Spleen (tissue), 11 donors: Measurements from ENCODE around the gene GAMT. TPM values are rescaled to one million over a fixed set of nuclear protein-coding genes. Genes with fewer than 3 reads are reported as not detected.
A peak's percentile ranks its signal among the peaks of the same experiment; 100 is the strongest.

Experiments used
- DNase-seq: peaks from one replicate; pipeline ENCODE4 v3.0.0-alpha.2; 2020
- H3K27ac ChIP-seq, 8 donors: fragments of 200-600 bp; sonication (generic) in 7 of 8; 1 replicate in 4 of 8; 2 replicates in 4 of 8; pipeline versions ENCODE4 v1.5.0 to v1.8.0; 2016 to 2021; ENCODE audit warnings: inconsistent platforms in 4 of 8, mild to moderate bottlenecking in 4 of 8, moderate library complexity in 1 of 8
- H3K27me3 ChIP-seq, 7 donors: fragments of 200-600 bp; sonication (generic) in 6 of 7; replicated peaks in 1 of 7; 1 replicate in 4 of 7; 2 replicates in 3 of 7; pipeline versions ENCODE4 v1.5.0 to v1.8.0; 2016 to 2021; ENCODE audit warnings: inconsistent platforms in 3 of 7, mild to moderate bottlenecking in 1 of 7
- H3K36me3 ChIP-seq, 6 donors: fragments of 200-600 bp; sonication (generic) in 5 of 6; 1 replicate in 4 of 6; 2 replicates in 2 of 6; pipeline versions ENCODE4 v1.5.0 to v1.8.0; 2016 to 2021; ENCODE audit warnings: inconsistent platforms in 2 of 6
- H3K4me1 ChIP-seq, 6 donors: fragments of 200-600 bp; sonication (generic) in 5 of 6; 1 replicate in 3 of 6; 2 replicates in 3 of 6; pipeline versions ENCODE4 v1.5.0 to v1.8.0; 2016 to 2021; ENCODE audit warnings: inconsistent platforms in 3 of 6
- H3K4me3 ChIP-seq, 8 donors: fragments of 200-600 bp; sonication (generic) in 7 of 8; 1 replicate in 4 of 8; 2 replicates in 4 of 8; pipeline versions ENCODE4 v1.5.0 to v1.8.0; 2016 to 2021; ENCODE audit warnings: inconsistent platforms in 4 of 8, mild to moderate bottlenecking in 4 of 8, moderate library complexity in 2 of 8
- H3K9me3 ChIP-seq, 8 donors: fragments of 200-600 bp; sonication (generic) in 7 of 8; 1 replicate in 4 of 8; 2 replicates in 4 of 8; pipeline versions ENCODE4 v1.5.0 to v1.8.0; 2016 to 2021; ENCODE audit warnings: inconsistent platforms in 4 of 8
- POLR2A ChIP-seq, 3 donors: fragments of 450-650 bp; IDR thresholded peaks; one replicate each; pipeline ENCODE4 v1.5.1; 2017; ENCODE audit warnings: antibody characterized with exemption in 3 of 3, mild to moderate bottlenecking in 1 of 3
- POLR2AphosphoS5 ChIP-seq, 3 donors: sonication (generic); formaldehyde crosslinking; IDR thresholded peaks; one replicate each; pipeline ENCODE4 v1.5.1; 2017; ENCODE audit warnings: antibody characterized with exemption in 3 of 3
- WGBS, 5 donors: extraction: QIAGEN DNeasy Blood & Tissue Kit in 3 of 5; methylation state at CpG; one replicate each; pipeline versions ENCODE4 v1.1.5 to v1.1.7; 2013 to 2018; 5-methylcytosine and 5-hydroxymethylcytosine counted together
- intact Hi-C: fragments of 100-400 bp; cut with DNase I; formaldehyde crosslinking; loops from one replicate; pipeline ENCODE4 v1.15.0; 2023; ENCODE audit warnings: low total_unique reads
- polyA plus RNA-seq, 3 donors: library from polyadenylated mRNA; stranded (reverse); fragments of 200-250 nt; gene quantifications; one replicate each; pipeline ENCODE4 v1.2.1, GENCODE V29; 2013
- total RNA-seq, 7 donors: library from RNA; depleted of rRNA in 3 of 7; stranded (reverse); fragments of >200 nt in 3 of 7; fragmentation: NEBNext Ultra II Directional in 4 of 7; extraction: Animal tissue kit (Norgen Biotek cat#: 25700) in 4 of 7; gene quantifications; one replicate each; pipeline versions ENCODE4 v1.1.0 to v1.2.1, GENCODE V29; 2016 to 2021
- TF ChIP-seq, protein P1 (sequence below), 11 experiments: fragments of 200-600 bp in 7 of 11; fragments of 450-650 bp in 4 of 11; sonication (generic) in 4 of 11; IDR thresholded peaks in 8 of 11; conservative IDR thresholded peaks in 3 of 11; 1 replicate in 7 of 11; 2 replicates in 4 of 11; pipeline versions ENCODE4 v1.4.0 to v1.8.0; 2016 to 2021; ENCODE audit warnings: antibody characterized with exemption in 11 of 11, inconsistent platforms in 4 of 11, mild to moderate bottlenecking in 1 of 11
- donor health status: healthy with polysubstance abuse.
- donor health status: DM: no; HTN: no; CAD: no; lungs with moderate emphysema.
- donor health status: DM: no; HTN: no; CAD: no.
- donor health status: Bipolar disorder and iron deficiency.
- donor health status: healthy.
- donor health status: DM: no; HTN: no; CAD: no.
- donor health status: DM: yes; HTN: yes; CAD: no.

GAMT gene
- total and polyA plus RNA-seq, 10 donors = 7.1 to 20.4 (median 12.4) TPM

DNA sequence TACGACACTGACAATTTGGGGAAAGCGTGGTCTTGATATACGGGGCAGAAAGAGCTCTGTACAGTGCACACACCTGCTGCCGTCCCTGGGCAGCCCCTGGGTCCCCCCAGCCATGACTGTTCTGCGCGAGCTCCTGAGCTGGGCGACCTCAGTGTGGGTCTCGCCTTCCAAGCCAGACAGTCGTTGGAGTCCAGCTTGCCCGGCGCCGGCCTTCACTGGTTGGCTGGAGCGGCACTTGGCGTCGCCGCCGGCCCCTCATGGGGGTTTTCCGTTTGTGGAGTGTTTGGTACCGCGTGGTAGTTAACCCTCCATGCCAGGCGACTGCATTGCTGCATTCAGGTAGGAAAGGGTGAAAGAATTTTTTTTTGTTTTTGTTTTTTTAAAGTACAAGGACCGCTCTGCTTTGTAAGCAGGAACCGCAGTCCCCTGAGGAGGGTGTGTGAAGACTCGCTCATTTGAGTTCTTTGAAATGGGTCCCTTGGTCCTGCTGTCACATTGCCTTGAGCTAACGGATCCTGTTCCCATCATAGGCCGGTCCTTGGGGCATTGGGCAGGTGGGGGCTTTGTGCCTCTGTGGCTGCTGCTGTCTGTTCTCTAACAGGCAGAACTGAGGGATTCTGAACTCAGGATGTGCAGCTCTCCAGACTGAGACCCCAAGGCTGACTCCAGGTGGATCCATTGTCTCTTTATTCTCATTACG, 26.0 kb upstream of the GAMT start:
- WGBS, 5 donors = 92 to 96% (median 93%) methylated on average over 22 to 27 of the region's 27 CpGs
- intact Hi-C loops = no loop called here
- Histone ChIP-seq H3K36me3 (peaks cover 3 to 100% (median 90%) of the 10 kb centered on the region in 6 donors), H3K9me3 (no peaks in the 10 kb centered on the region), H3K27ac (no peak overlapping the region), H3K4me3 (no peak overlapping the region), H3K27me3 (no peaks in the 10 kb centered on the region), H3K4me1 (peaks cover 0 to 23% (median 8%) of the 10 kb centered on the region in 6 donors)
- TF ChIP-seq, protein P1, sequence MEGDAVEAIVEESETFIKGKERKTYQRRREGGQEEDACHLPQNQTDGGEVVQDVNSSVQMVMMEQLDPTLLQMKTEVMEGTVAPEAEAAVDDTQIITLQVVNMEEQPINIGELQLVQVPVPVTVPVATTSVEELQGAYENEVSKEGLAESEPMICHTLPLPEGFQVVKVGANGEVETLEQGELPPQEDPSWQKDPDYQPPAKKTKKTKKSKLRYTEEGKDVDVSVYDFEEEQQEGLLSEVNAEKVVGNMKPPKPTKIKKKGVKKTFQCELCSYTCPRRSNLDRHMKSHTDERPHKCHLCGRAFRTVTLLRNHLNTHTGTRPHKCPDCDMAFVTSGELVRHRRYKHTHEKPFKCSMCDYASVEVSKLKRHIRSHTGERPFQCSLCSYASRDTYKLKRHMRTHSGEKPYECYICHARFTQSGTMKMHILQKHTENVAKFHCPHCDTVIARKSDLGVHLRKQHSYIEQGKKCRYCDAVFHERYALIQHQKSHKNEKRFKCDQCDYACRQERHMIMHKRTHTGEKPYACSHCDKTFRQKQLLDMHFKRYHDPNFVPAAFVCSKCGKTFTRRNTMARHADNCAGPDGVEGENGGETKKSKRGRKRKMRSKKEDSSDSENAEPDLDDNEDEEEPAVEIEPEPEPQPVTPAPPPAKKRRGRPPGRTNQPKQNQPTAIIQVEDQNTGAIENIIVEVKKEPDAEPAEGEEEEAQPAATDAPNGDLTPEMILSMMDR (IDR thresholded peaks at IDR 0.05 in 8 of 11, conservative IDR thresholded peaks at IDR 0.05 in 3 of 11) = no peak
- no peak for TF ChIP-seq POLR2A (IDR thresholded peaks at IDR 0.05)
- peak in 1 of 3 donors; percentile 64 for TF ChIP-seq POLR2AphosphoS5 (IDR thresholded peaks at IDR 0.05)
- DNase-seq = no peak

DNA sequence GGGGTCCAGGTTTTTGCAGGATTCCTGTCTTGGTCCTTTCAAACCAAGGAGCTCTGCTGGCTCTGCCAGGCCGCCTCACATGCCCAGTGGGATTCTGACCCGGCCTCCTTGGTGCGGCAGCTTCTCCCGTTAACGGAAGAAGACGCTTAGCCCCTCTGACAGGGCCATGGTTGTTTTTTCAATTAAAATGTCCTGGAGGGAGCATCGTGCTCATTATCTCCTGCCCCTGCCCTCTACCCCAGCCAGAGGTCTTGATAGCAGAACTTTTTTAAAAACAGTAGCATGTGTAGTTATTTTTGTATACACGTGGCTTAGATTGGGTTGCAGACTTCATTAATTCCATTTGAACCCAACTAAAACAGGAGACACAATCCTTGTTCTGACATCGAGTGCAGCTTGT, 25.4 kb upstream of the GAMT start:
- Histone ChIP-seq H3K27ac (no peak overlapping the region), H3K4me1 (peaks cover 0 to 29% (median 8%) of the 10 kb centered on the region in 6 donors), H3K36me3 (peaks cover 3 to 100% (median 90%) of the 10 kb centered on the region in 6 donors), H3K27me3 (no peaks in the 10 kb centered on the region), H3K4me3 (no peak overlapping the region), H3K9me3 (no peaks in the 10 kb centered on the region)
- whole genome bisulfite sequencing, 5 donors = 86 to 93% (median 92%) methylated on average over 9 of the region's 9 CpGs
- no peak for TF ChIP-seq POLR2AphosphoS5 (IDR thresholded peaks at IDR 0.05)
- TF ChIP-seq, protein P1 (IDR thresholded peaks at IDR 0.05 in 8 of 11, conservative IDR thresholded peaks at IDR 0.05 in 3 of 11) = no peak
- TF ChIP-seq POLR2A (IDR thresholded peaks at IDR 0.05) = no peak
- no peak for DNase-seq
- intact Hi-C loops = no loop called here

DNA sequence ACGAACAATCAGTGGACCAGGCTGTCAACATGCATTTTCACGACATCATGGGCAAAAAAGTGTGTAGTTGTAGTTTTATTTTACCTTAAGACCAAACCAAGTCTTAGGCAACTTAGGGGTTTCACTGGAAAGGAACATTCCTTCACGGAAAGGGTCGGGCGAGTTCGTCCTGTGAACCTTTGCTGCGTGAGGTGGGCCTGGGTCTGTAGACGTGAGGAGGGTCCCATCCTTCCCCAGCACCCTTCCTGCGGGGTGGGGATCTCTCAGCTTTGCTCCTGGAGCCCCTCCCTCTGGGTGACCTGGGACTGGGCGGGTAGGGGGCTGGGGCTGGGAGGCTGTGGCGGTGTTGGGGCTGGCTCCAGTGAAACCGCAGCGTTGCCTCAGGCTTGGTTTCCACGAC, 24.6 kb upstream of the GAMT start:
- Histone ChIP-seq H3K9me3 (no peaks in the 10 kb centered on the region), H3K27ac (no peak overlapping the region), H3K36me3 (peaks cover 3 to 100% (median 90%) of the 10 kb centered on the region in 6 donors), H3K4me1 (peaks cover 0 to 33% (median 9%) of the 10 kb centered on the region in 6 donors), H3K27me3 (no peaks in the 10 kb centered on the region), H3K4me3 (no peak overlapping the region)
- 88 to 97% (median 94%) methylated on average over 14 of the region's 14 CpGs for WGBS, 5 donors
- intact Hi-C loops = no loop called here
- DNase-seq = no peak
- TF ChIP-seq, protein P1 (IDR thresholded peaks at IDR 0.05 in 8 of 11, conservative IDR thresholded peaks at IDR 0.05 in 3 of 11) = no peak
- no peak for TF ChIP-seq POLR2A (IDR thresholded peaks at IDR 0.05)
- peak in 1 of 3 donors; percentile 4 for TF ChIP-seq POLR2AphosphoS5 (IDR thresholded peaks at IDR 0.05)

DNA sequence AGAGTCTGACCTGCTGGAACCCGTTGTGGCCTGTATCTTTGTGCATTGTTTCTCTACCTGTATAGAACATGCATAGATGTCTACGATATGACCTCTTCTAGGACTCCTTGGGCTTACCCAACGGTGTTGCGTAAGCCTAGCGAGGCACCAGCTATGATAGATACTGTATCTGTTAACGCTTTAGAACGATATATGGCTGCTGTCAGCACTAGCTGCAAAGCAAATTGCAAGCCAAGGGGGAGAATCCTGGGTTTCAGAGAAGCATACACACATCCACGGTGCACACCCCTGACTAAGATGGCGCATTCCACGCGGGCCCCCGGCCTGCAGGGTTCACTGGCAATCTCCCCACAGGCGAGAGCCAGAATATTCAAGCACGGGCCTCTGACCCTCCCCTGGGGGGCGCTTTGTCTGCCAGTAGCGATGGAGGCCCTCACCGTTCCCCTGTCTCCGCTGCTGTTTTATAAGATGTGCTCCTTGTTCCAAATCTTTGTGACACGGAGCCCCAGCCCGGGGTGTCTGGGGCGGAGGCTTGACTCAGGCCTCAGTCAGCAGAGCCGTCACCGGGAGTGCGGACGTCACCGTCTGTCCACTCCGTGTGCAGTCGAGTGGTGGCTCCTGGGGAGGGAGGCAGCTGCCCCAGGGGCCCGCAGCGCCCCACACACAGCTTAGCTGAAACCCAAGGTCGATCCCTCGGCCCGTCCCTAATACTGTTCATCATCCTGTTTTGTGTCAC, 23.9 kb upstream of the GAMT start:
- WGBS, 5 donors = 90 to 95% (median 92%) methylated on average over 28 to 33 of the region's 33 CpGs
- peaks cover 0 to 36% (median 9%) of the 10 kb centered on the region in 6 donors for H3K4me1 ChIP-seq
- H3K27ac ChIP-seq = no peak overlapping the region
- intact Hi-C loops = no loop called here
- H3K4me3 ChIP-seq = no peak overlapping the region
- no peaks in the 10 kb centered on the region for H3K27me3 ChIP-seq
- DNase-seq = no peak
- no peak for TF ChIP-seq POLR2AphosphoS5 (IDR thresholded peaks at IDR 0.05)
- TF ChIP-seq, protein P1 (IDR thresholded peaks at IDR 0.05 in 8 of 11, conservative IDR thresholded peaks at IDR 0.05 in 3 of 11) = no peak
- no peak for TF ChIP-seq POLR2A (IDR thresholded peaks at IDR 0.05)
- H3K36me3 ChIP-seq = peaks cover 3 to 100% (median 90%) of the 10 kb centered on the region in 6 donors
- H3K9me3 ChIP-seq = no peaks in the 10 kb centered on the region
